Measurements from ENCODE around the gene CFAP20DC. TPM values are rescaled to one million over a fixed set of nuclear protein-coding genes. Genes with fewer than 3 reads are reported as not detected.
"Not testable (repeated sequence)": the region's sequence is repeated elsewhere in the genome, so short reads cannot be mapped to it uniquely, and the experiment has no call there.

CFAP20DC gene
- total RNA-seq, 5 donors from 2014 or later (not counting 1 experiment from before 2014, with no cell fraction given): 0.26 to 0.51 (median 0.28) TPM; not detected in 2

DNA sequence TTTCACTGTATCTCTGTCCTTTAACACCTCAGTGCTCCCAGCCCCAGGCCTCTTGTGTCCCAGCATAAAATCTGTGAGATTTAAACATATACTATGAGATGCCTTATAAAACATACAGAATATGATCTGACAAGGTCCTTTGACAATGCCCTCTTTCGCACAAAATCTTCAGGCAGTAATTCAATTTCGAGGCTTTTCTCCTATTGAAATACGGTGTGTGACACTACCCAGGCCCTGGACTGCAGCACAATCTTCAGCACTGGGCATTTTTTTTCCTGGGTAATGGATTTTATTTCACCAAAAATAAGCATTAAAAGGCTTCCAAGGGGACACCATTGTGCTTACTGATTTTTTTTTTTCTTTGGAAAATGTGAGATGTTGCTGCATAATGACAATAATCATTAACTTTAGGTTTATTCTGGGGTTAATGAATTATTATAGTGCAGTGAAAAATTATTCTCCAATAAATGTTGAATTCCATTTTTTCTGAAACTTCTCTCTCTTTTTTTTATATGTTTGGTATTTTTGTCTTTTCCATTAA is 342.4 kb downstream of the CFAP20DC start:
- no peak overlapping the region for H3K4me3 ChIP-seq (ENCODE audit: control insufficient read depth in 1 of 2, extremely low read depth in 1 of 2, low read length in 1 of 2)
- no peak for DNase-seq
- no peaks in the 10 kb centered on the region for H3K9me3 Mint-ChIP-seq
- ATAC-seq (replicated peaks in 1 of 4): no peak
- no peak overlapping the region for H3K27ac ChIP-seq (ENCODE audit: low read length)
- H3K27ac Mint-ChIP-seq: no peak overlapping the region
- H3K36me3 Mint-ChIP-seq: no peaks in the 10 kb centered on the region
- H3K27me3 Mint-ChIP-seq: peaks cover 0 to 3% of the 10 kb centered on the region in 2 donors
- H3K4me3 Mint-ChIP-seq: no peak overlapping the region
- CTCF ChIA-PET: no interaction called here
- WGBS (ENCODE audit: insufficient coverage): 72% methylated on average over 3 of the region's 3 CpGs
- H3K4me1 ChIP-seq (ENCODE audit: control insufficient read depth in 1 of 2, extremely low read depth in 1 of 2, insufficient read depth in 2 of 2, low read length in 2 of 2): no peaks in the 10 kb centered on the region
- no peaks in the 10 kb centered on the region for H3K9me3 ChIP-seq
- no peaks in the 10 kb centered on the region for H3K36me3 ChIP-seq (ENCODE audit: control insufficient read depth in 2 of 2, extremely low read depth in 1 of 2, insufficient read depth in 1 of 2, low read length in 1 of 2)
- peaks cover 0 to 5% of the 10 kb centered on the region in 2 experiments for H3K27me3 ChIP-seq (replicated peaks in 1 of 2; ENCODE audit: control insufficient read depth in 2 of 2, extremely low read depth in 1 of 2, insufficient read depth in 2 of 2, low read length in 1 of 2)
- H3K4me1 Mint-ChIP-seq: no peaks in the 10 kb centered on the region
- POLR2A ChIA-PET: no interaction called here

DNA sequence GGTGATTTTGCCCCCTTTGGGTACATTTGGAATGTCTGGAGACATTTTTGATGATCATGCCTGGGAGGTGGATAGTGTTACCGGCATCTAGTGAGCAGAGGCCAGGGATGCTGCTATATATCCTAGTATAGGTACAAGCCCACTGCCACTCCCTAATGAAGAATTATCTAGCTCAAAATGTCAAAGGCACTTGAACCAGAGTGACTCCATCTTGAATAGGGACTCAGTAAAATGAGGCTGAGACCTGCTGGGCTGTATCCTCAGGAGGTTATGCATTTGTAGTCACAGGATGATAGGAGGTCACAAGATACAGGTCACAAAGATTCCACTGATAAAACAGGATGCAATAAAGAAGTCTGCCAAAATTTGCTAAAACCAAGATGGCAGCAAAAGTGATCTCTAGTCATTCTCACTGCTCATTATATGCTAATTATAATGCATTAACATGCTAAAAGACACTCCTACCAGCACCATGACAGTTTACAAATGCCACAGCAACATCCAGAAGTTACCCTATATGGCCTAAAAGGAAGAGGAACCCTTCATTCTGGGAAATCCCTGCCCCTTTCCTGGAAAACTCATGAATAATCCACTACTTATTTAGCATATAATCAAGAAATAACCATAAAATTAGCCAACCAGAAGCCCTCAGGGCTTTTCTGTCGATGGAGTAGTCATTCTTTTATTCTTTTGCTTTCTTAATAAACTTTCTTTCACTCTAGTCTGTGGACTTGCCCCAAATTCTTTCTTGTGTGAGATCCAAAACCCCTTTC is 343.2 kb downstream of the CFAP20DC start:
- ATAC-seq (replicated peaks in 1 of 4): no peak
- Mint-ChIP-seq H3K27ac (no peak overlapping the region), H3K9me3 (no peaks in the 10 kb centered on the region), H3K4me3 (no peak overlapping the region), H3K4me1 (no peaks in the 10 kb centered on the region), H3K36me3 (no peaks in the 10 kb centered on the region), H3K27me3 (peaks cover 0 to 3% of the 10 kb centered on the region in 2 donors)
- POLR2A ChIA-PET: no interaction called here
- Histone ChIP-seq H3K4me1 (ENCODE audit: control insufficient read depth in 1 of 2, extremely low read depth in 1 of 2, insufficient read depth in 2 of 2, low read length in 2 of 2) (no peaks in the 10 kb centered on the region), H3K4me3 (ENCODE audit: control insufficient read depth in 1 of 2, extremely low read depth in 1 of 2, low read length in 1 of 2) (no peak overlapping the region), H3K9me3 (no peaks in the 10 kb centered on the region), H3K36me3 (ENCODE audit: control insufficient read depth in 2 of 2, extremely low read depth in 1 of 2, insufficient read depth in 1 of 2, low read length in 1 of 2) (no peaks in the 10 kb centered on the region), H3K27me3 (replicated peaks in 1 of 2; ENCODE audit: control insufficient read depth in 2 of 2, extremely low read depth in 1 of 2, insufficient read depth in 2 of 2, low read length in 1 of 2) (peaks cover 0 to 1% of the 10 kb centered on the region in 2 experiments), H3K27ac (ENCODE audit: low read length) (no peak overlapping the region)
- WGBS (ENCODE audit: insufficient coverage): 60% methylated on average over 1 of the region's 2 CpGs
- DNase-seq: no peak
- CTCF ChIA-PET: no interaction called here

GRCh38 chr3:58704745-58705144 is 345.1 kb downstream of the CFAP20DC start:
- DNase-seq: no peak
- H3K27me3 Mint-ChIP-seq: peaks cover 1 to 3% of the 10 kb centered on the region in 2 donors
- no peaks in the 10 kb centered on the region for H3K9me3 Mint-ChIP-seq
- H3K4me3 Mint-ChIP-seq: no peak overlapping the region
- no peak overlapping the region for H3K4me3 ChIP-seq (ENCODE audit: control insufficient read depth in 1 of 2, extremely low read depth in 1 of 2, low read length in 1 of 2)
- H3K36me3 ChIP-seq (ENCODE audit: control insufficient read depth in 2 of 2, extremely low read depth in 1 of 2, insufficient read depth in 1 of 2, low read length in 1 of 2): no peaks in the 10 kb centered on the region
- ChIA-PET POLR2A (no interaction called here), CTCF (no interaction called here)
- no CpG with 5 or more reads among the region's 2 CpGs for WGBS (ENCODE audit: insufficient coverage)
- H3K27me3 ChIP-seq (replicated peaks in 1 of 2; ENCODE audit: control insufficient read depth in 2 of 2, extremely low read depth in 1 of 2, insufficient read depth in 2 of 2, low read length in 1 of 2): no peaks in the 10 kb centered on the region
- no peaks in the 10 kb centered on the region for H3K4me1 Mint-ChIP-seq
- H3K36me3 Mint-ChIP-seq: no peaks in the 10 kb centered on the region
- ATAC-seq (replicated peaks in 1 of 4): no peak
- no peak overlapping the region for H3K27ac ChIP-seq (ENCODE audit: low read length)
- no peak overlapping the region for H3K27ac Mint-ChIP-seq
- H3K9me3 ChIP-seq: no peaks in the 10 kb centered on the region
- H3K4me1 ChIP-seq (ENCODE audit: control insufficient read depth in 1 of 2, extremely low read depth in 1 of 2, insufficient read depth in 2 of 2, low read length in 2 of 2): no peaks in the 10 kb centered on the region

- H3K36me3 Mint-ChIP-seq; H3K36me3 ChIP-seq (ENCODE audit: control insufficient read depth in 2 of 2, extremely low read depth in 1 of 2, insufficient read depth in 1 of 2, low read length in 1 of 2); H3K4me3 ChIP-seq (ENCODE audit: control insufficient read depth in 1 of 2, extremely low read depth in 1 of 2, low read length in 1 of 2); H3K27me3 ChIP-seq (replicated peaks in 1 of 2; ENCODE audit: control insufficient read depth in 2 of 2, extremely low read depth in 1 of 2, insufficient read depth in 2 of 2, low read length in 1 of 2); H3K27me3 Mint-ChIP-seq; H3K4me3 Mint-ChIP-seq; DNase-seq; H3K4me1 Mint-ChIP-seq; H3K4me1 ChIP-seq (ENCODE audit: control insufficient read depth in 1 of 2, extremely low read depth in 1 of 2, insufficient read depth in 2 of 2, low read length in 2 of 2); H3K27ac Mint-ChIP-seq; H3K9me3 Mint-ChIP-seq; POLR2A ChIA-PET; CTCF ChIA-PET; H3K27ac ChIP-seq (ENCODE audit: low read length); ATAC-seq (replicated peaks in 1 of 4); H3K9me3 ChIP-seq: not testable (repeated sequence)
- no CpG with 5 or more reads among the region's 2 CpGs for WGBS (ENCODE audit: insufficient coverage)
These were observed 345.5 kb downstream of the CFAP20DC start for GRCh38 chr3:58704304-58704703.

- no peaks in the 10 kb centered on the region for H3K9me3 ChIP-seq
- no peaks in the 10 kb centered on the region for H3K4me1 ChIP-seq (ENCODE audit: control insufficient read depth in 1 of 2, extremely low read depth in 1 of 2, insufficient read depth in 2 of 2, low read length in 2 of 2)
- H3K27ac Mint-ChIP-seq: no peak overlapping the region
- H3K27me3 ChIP-seq (replicated peaks in 1 of 2; ENCODE audit: control insufficient read depth in 2 of 2, extremely low read depth in 1 of 2, insufficient read depth in 2 of 2, low read length in 1 of 2): no peaks in the 10 kb centered on the region
- no peaks in the 10 kb centered on the region for H3K4me1 Mint-ChIP-seq
- H3K36me3 ChIP-seq (ENCODE audit: control insufficient read depth in 2 of 2, extremely low read depth in 1 of 2, insufficient read depth in 1 of 2, low read length in 1 of 2): no peaks in the 10 kb centered on the region
- H3K4me3 ChIP-seq (ENCODE audit: control insufficient read depth in 1 of 2, extremely low read depth in 1 of 2, low read length in 1 of 2): no peak overlapping the region
- DNase-seq: no peak
- H3K9me3 Mint-ChIP-seq: no peaks in the 10 kb centered on the region
- ChIA-PET POLR2A (no interaction called here), CTCF (no interaction called here)
- ATAC-seq (replicated peaks in 1 of 4): no peak
- H3K4me3 Mint-ChIP-seq: no peak overlapping the region
- H3K27me3 Mint-ChIP-seq: peaks cover 0 to 1% of the 10 kb centered on the region in 2 donors
- no peaks in the 10 kb centered on the region for H3K36me3 Mint-ChIP-seq
- no peak overlapping the region for H3K27ac ChIP-seq (ENCODE audit: low read length)
These were observed 351.6 kb downstream of the CFAP20DC start for GRCh38 chr3:58698246-58698645.

GRCh38 chr3:58697561-58697960 is 352.3 kb downstream of the CFAP20DC start:
- ATAC-seq (replicated peaks in 1 of 4): no peak
- ChIA-PET CTCF (no interaction called here), POLR2A (no interaction called here)
- Mint-ChIP-seq H3K9me3 (no peaks in the 10 kb centered on the region), H3K4me1 (no peaks in the 10 kb centered on the region), H3K27ac (no peak overlapping the region), H3K4me3 (no peak overlapping the region), H3K36me3 (no peaks in the 10 kb centered on the region), H3K27me3 (peaks cover 0 to 1% of the 10 kb centered on the region in 2 donors)
- Histone ChIP-seq H3K4me3 (ENCODE audit: control insufficient read depth in 1 of 2, extremely low read depth in 1 of 2, low read length in 1 of 2) (no peak overlapping the region), H3K36me3 (ENCODE audit: control insufficient read depth in 2 of 2, extremely low read depth in 1 of 2, insufficient read depth in 1 of 2, low read length in 1 of 2) (no peaks in the 10 kb centered on the region), H3K4me1 (ENCODE audit: control insufficient read depth in 1 of 2, extremely low read depth in 1 of 2, insufficient read depth in 2 of 2, low read length in 2 of 2) (no peaks in the 10 kb centered on the region), H3K27me3 (replicated peaks in 1 of 2; ENCODE audit: control insufficient read depth in 2 of 2, extremely low read depth in 1 of 2, insufficient read depth in 2 of 2, low read length in 1 of 2) (no peaks in the 10 kb centered on the region), H3K27ac (ENCODE audit: low read length) (no peak overlapping the region), H3K9me3 (no peaks in the 10 kb centered on the region)
- no peak for DNase-seq

DNA sequence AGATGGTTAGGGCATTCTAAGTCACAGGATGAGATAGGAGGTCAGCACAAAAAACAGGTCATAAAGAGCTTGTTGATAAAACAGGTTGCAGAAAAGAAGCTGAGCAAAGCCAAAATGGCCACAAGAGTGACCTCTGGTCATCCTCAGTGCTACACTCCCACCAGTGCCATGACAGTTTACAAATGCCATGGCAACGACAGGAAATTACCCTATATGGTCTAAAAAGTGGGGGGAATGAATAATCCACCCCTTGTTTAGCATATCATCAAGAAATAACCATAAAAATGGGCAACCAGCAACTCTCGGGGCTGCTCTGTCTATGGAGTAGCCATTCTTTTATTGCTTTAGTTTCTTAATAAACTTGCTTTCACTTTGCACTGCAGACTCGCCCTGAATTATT is 353.0 kb downstream of the CFAP20DC start:
- H3K27ac ChIP-seq (ENCODE audit: low read length); DNase-seq; H3K27ac Mint-ChIP-seq; H3K4me3 ChIP-seq (ENCODE audit: control insufficient read depth in 1 of 2, extremely low read depth in 1 of 2, low read length in 1 of 2); H3K4me1 ChIP-seq (ENCODE audit: control insufficient read depth in 1 of 2, extremely low read depth in 1 of 2, insufficient read depth in 2 of 2, low read length in 2 of 2); H3K4me3 Mint-ChIP-seq; H3K9me3 Mint-ChIP-seq; H3K4me1 Mint-ChIP-seq; H3K36me3 ChIP-seq (ENCODE audit: control insufficient read depth in 2 of 2, extremely low read depth in 1 of 2, insufficient read depth in 1 of 2, low read length in 1 of 2); POLR2A ChIA-PET; H3K36me3 Mint-ChIP-seq; H3K9me3 ChIP-seq; CTCF ChIA-PET; H3K27me3 ChIP-seq (replicated peaks in 1 of 2; ENCODE audit: control insufficient read depth in 2 of 2, extremely low read depth in 1 of 2, insufficient read depth in 2 of 2, low read length in 1 of 2); ATAC-seq (replicated peaks in 1 of 4); H3K27me3 Mint-ChIP-seq: not testable (repeated sequence)
- WGBS (ENCODE audit: insufficient coverage): 75% methylated on average over 1 of the region's 3 CpGs
